BE2C (cell line): ENCODE results near the gene TCHH.

Experiments used
- DNase-seq: peaks from one replicate; pipeline ENCODE4 v3.0.0-alpha.2; 2020
- H3K27me3 ChIP-seq: fragments of 250-450 bp; sonication (Bioruptor Pico); 2 replicates; pipeline ENCODE4 v1.5.1; 2020; ENCODE audit warnings: mild to moderate bottlenecking
- H3K36me3 ChIP-seq: fragments of 250-450 bp; sonication (Bioruptor Pico); 2 replicates; pipeline ENCODE4 v1.5.1; 2020; ENCODE audit warnings: mild to moderate bottlenecking
- H3K4me1 ChIP-seq: fragments of 250-450 bp; sonication (Bioruptor Pico); 2 replicates; pipeline ENCODE4 v1.5.1; 2020
- H3K4me3 ChIP-seq: 2 replicates; pipeline ENCODE4 v1.5.1; 2011; ENCODE audit warnings: low read depth, low read length
- H3K9me3 ChIP-seq: fragments of 250-450 bp; sonication (Bioruptor Pico); 2 replicates; pipeline ENCODE4 v1.5.1; 2020
- TF ChIP-seq, protein P1 (sequence below): IDR thresholded peaks from 2 replicates; pipeline ENCODE4 v1.5.1; 2012; ENCODE audit warnings: mild to moderate bottlenecking, low read depth, low read length

TCHH gene

DNA sequence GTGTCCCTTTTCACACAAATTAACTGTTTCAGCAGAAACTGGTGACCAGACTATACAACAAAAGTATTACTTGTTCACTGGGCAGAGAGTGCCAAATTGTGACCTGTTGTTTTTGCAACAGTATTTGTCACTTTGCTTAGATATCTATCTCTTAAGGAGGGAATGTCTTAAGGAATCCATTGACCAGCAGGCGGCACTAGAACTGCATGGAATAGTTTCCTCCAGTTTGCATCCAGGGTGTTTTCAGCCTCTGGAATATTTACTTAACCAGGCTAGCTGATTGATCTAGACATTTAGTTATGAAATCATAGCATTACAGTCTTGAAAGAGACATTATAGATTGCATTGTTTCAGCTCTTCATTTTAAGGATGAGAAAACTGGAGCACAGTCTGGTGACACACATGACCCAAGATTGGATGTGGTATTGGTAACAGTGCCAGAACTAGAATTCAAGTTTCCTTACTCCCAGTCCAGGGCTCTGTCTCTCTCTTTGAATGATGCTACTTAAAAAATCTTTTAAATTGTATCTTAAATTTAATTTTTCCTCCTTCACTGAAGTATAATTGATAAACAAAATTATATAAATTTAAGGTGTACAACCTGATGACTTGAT lies 26.8 kb upstream of the TCHH start:
- H3K4me1 ChIP-seq = no peaks in the 10 kb centered on the region
- TF ChIP-seq, protein P1, sequence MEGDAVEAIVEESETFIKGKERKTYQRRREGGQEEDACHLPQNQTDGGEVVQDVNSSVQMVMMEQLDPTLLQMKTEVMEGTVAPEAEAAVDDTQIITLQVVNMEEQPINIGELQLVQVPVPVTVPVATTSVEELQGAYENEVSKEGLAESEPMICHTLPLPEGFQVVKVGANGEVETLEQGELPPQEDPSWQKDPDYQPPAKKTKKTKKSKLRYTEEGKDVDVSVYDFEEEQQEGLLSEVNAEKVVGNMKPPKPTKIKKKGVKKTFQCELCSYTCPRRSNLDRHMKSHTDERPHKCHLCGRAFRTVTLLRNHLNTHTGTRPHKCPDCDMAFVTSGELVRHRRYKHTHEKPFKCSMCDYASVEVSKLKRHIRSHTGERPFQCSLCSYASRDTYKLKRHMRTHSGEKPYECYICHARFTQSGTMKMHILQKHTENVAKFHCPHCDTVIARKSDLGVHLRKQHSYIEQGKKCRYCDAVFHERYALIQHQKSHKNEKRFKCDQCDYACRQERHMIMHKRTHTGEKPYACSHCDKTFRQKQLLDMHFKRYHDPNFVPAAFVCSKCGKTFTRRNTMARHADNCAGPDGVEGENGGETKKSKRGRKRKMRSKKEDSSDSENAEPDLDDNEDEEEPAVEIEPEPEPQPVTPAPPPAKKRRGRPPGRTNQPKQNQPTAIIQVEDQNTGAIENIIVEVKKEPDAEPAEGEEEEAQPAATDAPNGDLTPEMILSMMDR = peak; percentile 71
- H3K4me3 ChIP-seq = no peak overlapping the region
- no peaks in the 10 kb centered on the region for H3K36me3 ChIP-seq
- H3K27me3 ChIP-seq = no peaks in the 10 kb centered on the region
- no peaks in the 10 kb centered on the region for H3K9me3 ChIP-seq
- DNase-seq = peak; percentile 36

DNA sequence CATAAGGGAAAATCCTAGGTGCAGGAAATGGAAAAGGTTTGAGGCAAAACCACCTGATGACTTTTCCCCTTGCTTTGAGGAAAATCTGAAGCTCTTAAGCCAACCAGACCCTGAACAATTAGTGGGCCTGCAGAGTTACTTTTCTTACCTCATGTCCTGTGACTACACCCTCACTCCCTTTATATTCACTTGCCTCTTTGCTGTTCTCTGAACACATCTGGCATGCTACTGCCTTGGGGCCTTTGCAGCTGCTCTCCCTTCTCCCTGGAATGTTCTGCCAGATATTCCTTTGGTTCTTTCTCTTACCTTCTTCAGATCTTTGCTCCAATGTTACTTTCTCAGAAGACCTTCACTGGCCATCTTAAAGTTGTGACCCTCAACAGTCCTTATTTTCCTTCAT lies 22.0 kb upstream of the TCHH start:
- Histone ChIP-seq H3K4me3 (no peak overlapping the region), H3K27me3 (no peaks in the 10 kb centered on the region), H3K4me1 (no peaks in the 10 kb centered on the region), H3K36me3 (no peaks in the 10 kb centered on the region), H3K9me3 (no peaks in the 10 kb centered on the region)
- no peak for DNase-seq
- TF ChIP-seq, protein P1 = no peak

- TF ChIP-seq, protein P1 = no peak
- Histone ChIP-seq H3K36me3 (no peaks in the 10 kb centered on the region), H3K9me3 (no peaks in the 10 kb centered on the region), H3K4me1 (no peaks in the 10 kb centered on the region), H3K27me3 (peaks cover 5% of the 10 kb centered on the region), H3K4me3 (no peak overlapping the region)
- no peak for DNase-seq
These were observed 14.9 kb upstream of the TCHH start for GRCh38 chr1:152130186-152130585.

DNA sequence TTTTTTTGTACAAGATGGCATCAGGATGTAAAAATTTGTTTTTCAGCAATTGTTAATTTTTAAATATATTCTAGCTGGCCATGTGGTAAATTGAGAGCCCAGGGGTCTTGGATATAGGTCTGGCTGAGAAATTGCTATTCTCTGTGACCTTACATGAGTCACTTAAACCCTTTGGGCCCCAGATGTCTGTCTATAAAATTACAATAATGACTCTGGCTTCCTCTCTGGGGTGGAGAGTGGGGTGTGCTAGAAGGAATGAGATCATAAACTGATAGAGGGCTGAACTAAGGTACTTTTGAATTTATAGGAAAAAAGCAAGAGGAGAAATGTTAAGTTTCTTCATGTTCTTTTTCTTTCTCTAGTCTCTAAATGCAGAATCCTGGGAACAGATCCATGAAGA lies 12.4 kb upstream of the TCHH start:
- DNase-seq = no peak
- Histone ChIP-seq H3K27me3 (peaks cover 8% of the 10 kb centered on the region), H3K36me3 (no peaks in the 10 kb centered on the region), H3K4me3 (no peak overlapping the region), H3K4me1 (no peaks in the 10 kb centered on the region), H3K9me3 (no peaks in the 10 kb centered on the region)
- TF ChIP-seq, protein P1 = no peak

DNA sequence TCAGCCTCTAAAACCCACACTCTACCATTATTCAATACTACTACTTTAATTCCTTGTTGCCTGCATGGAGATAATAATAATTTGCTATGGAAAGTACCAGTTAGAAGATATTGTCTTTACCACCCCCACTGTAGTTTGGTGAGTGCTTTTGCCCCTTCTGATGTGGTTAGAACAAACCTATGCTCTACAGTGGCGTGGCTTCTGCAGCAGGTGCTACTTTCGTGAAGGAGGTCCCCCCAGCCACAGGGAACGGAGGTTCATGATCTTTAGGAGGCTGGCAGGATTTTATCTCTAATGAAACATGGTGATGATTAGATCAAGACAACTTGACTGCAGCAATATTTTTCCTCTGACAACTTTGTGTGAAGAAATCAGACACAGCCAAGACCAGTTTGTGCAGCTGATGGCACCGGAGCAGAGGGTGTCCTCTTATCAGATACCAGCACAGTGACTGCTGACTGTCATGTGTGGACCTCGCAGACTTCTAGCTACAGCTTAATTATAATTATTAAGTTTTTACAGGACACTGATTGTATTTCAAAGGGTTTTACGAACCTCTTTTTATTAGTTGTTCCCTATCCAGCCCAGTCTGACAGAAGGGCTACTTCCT lies 10.7 kb upstream of the TCHH start:
- TF ChIP-seq, protein P1 = no peak
- no peaks in the 10 kb centered on the region for H3K4me1 ChIP-seq
- no peaks in the 10 kb centered on the region for H3K36me3 ChIP-seq
- no peak overlapping the region for H3K4me3 ChIP-seq
- H3K27me3 ChIP-seq = peaks cover 14% of the 10 kb centered on the region
- DNase-seq = no peak
- H3K9me3 ChIP-seq = no peaks in the 10 kb centered on the region

GRCh38 chr1:152118915-152119314 lies 3.7 kb upstream of the TCHH start:
- TF ChIP-seq, protein P1 = no peak
- Histone ChIP-seq H3K27me3 (peaks cover 22% of the 10 kb centered on the region), H3K4me1 (no peaks in the 10 kb centered on the region), H3K9me3 (no peaks in the 10 kb centered on the region), H3K36me3 (no peaks in the 10 kb centered on the region), H3K4me3 (no peak overlapping the region)
- DNase-seq = no peak
